HG02588 (cell line): ENCODE measurements around the gene EYS.

Experiments
- ATAC-seq: cut with Tn5 transposase; IDR thresholded peaks from one replicate; pipeline ENCODE4 v1.9.1; 2021; ENCODE audit warnings: mild to moderate bottlenecking, moderate library complexity; ENCODE audit not compliant: unreplicated experiment

The EYS gene

DNA sequence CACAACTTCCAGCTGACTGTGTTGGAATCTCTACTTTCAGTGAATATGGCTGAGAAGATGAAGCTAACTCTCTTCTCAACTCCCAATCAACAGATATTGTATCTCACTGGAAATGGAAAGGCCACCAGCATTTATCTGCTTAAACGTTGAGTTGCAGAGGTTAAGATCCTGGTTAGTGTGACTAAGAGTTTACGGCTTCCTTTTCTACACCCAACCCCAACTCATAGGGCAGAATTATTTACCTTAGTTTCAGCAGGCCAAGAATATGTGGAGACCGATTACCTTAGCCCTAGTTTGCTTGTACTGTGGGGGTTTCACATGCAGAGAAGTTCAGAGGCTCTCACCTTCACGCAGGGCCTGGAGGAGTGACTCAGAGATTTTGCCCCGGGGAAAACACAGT, 1026.6 kb downstream of the EYS start:
- ATAC-seq, result no peak

DNA sequence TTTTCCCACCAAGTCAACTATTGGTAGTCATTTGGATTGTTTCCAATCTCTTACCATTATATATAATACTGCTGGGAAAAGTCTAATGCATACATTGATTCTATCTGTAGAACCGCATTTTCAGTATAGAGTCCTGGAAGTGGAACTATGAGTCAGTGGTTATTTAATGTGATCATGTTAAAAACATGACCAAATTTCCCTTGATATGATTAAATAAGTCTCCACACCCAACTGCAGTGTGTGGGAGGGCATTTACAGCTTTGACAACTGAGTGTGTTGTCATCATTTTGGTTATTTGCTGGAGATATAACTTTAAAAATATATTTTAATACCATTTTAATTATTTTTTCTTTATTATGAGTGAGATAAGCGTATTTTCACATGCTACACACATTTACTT, 1027.6 kb downstream of the EYS start:
- ATAC-seq, result no peak

DNA sequence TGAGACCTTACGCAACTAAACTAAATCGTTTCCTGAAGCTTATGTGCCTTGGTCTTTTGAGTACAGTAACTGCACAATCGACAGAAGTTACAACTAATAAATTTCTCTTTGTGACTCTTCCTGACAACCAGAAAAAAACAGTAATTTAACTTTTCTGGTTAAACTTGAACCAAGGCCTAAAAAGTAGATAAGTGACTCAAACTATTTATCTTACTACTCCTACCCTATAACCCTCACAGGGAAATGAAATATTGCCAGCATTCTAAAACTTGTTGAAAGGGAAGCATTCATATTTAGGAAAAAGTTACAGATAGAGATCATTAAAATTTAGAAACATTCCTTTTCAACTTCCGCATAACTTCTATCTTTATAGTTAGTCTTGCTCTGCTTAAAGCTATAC, 1034.4 kb downstream of the EYS start:
- no peak for ATAC-seq

DNA sequence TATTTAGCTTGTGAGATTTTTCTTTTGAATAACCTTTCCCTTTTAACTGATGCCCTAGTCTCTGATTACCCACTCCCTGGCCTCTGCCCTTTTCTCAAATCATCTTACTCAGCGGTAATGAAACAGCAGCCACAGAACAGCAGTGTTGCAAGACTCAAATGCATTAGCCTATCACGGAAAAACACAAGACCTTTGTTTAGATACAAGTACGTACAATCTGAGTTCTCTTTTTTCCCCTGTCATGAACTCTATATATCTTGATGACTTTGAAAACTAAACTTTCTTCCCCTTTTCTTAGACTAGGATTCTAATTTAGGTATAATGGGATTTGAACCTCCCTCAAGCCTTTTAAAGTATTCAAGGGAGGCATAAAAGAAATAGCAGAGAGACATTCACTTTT, 1034.9 kb downstream of the EYS start:
- no peak for ATAC-seq

DNA sequence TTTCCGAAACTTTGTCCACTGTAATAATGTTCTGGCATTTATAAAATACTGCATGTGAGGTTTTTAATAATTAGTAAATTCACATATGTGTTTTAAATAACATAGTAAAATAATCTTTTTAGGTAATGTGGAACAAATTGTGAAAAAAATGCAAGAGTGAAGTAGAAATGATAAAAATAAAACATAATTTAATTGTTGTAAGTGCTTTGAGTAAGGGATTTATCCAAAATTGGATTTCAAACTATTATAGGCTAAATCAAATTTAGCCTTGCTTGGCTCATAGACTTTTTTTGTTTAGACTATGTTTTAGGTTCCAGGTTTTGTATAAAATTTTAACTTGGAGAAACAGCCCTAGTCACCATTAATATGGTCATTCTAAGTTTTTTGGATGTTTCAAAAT, 1041.9 kb downstream of the EYS start:
- no peak for ATAC-seq

DNA sequence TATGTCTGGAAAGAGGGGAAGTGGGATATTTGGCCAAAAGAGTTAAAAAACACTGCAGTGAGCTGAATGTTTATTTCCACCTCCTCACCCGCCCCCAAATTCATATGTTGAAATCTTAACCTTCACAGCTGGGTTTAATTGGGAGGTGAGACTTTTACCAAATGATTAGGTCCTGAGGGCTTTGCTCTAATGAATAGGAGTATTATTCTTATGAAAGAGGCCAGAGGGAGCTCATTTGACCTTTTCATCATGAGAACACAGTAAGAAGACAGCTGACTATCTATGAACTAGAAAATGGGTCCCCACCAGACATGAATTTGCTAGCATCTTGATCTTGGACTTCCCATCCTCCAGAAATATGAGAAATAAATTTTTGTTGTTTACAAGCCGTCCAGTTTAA, 1042.5 kb downstream of the EYS start:
- no peak for ATAC-seq

DNA sequence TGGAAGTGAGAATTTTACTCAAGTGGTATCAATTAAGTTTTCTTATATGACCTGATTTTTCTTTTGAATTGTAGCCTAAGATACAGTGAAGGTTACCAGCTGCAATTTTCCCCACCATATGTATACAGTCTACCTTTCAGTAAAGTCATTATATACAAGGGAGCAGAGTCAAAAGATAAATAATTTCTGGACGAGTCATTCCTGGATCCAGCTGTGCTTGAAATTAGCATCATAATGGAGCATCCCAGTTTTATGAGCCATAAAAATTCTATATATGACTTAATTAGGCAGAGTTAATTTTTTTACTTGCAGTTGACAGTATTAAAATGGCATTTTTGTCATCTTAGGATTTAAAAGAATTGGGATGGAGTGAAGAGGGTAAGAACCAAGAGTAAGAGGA, 1063.0 kb downstream of the EYS start:
- ATAC-seq, result no peak

DNA sequence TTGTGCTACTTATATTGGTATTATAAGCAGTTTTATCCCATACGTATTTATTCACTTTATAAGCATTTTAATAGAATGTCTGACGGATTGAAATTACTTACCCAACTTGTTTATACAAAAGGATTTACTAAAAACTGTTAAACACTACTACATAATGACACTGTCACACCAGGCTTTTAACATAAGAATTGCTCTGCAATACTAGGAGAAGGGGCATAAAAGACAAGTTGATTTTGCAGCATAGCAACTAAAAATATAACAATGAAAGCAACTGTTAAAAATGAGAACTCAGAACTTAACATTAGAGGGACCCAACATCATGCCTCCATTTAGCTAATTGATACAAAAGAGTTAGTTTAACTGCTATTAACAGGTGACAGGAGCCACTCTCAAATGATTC, 1076.1 kb downstream of the EYS start:
- ATAC-seq, result no peak

DNA sequence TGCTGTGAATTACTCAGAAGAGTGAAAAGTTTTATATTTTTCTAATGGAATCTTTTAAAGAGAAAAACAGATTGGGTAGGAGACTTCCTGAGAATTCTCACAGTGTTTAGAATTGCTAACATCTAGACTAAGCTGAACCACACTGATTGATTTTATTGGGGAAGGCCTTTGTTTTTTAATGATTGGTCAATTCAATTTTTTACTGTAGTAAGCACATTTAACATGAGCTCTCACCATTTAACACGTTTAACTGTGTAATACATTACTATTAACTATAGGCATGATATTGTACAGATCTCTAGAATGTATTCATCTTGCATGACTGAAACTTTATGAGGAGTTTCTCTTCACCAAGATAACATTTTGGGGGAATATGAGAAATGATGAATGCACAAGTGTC, 1084.1 kb downstream of the EYS start:
- ATAC-seq, result no peak

DNA sequence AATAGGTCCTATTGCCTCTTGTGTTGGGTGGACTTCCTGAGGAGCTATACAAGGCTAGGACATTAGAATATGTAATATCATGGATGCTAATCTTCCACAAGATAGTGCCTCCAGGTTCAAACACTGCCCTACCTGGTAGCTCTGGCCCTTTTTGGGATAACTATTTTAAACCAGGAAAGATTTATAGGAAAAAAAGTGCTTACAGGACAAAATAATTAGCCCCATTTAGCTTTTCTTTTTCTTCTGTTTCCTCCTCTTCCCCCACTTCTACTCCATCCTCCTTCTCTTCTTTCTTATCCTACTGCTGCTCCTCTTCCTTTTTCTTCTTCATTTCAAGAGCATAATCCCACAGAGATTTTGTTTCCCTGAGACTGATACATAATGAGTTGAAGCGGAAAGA, 1104.0 kb downstream of the EYS start:
- no peak for ATAC-seq

DNA sequence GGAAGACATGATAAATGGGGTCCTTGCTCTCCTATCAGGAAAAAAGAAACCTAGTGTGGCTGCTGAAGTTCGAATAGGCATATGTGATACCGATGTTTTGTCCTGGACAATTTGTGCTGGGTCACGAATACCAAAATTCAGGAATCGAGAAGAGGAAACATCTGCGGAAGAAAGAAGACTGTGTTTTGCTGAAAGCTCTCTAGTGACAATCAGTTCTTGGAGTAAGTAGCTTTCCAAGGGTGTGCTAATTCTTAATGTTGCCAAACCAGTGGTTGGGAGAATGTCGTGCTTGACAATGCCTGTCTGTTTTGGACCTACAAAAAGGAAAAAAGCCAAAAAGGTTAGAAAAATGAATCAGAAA, 1115.4 kb downstream of the EYS start:
- no peak for ATAC-seq

DNA sequence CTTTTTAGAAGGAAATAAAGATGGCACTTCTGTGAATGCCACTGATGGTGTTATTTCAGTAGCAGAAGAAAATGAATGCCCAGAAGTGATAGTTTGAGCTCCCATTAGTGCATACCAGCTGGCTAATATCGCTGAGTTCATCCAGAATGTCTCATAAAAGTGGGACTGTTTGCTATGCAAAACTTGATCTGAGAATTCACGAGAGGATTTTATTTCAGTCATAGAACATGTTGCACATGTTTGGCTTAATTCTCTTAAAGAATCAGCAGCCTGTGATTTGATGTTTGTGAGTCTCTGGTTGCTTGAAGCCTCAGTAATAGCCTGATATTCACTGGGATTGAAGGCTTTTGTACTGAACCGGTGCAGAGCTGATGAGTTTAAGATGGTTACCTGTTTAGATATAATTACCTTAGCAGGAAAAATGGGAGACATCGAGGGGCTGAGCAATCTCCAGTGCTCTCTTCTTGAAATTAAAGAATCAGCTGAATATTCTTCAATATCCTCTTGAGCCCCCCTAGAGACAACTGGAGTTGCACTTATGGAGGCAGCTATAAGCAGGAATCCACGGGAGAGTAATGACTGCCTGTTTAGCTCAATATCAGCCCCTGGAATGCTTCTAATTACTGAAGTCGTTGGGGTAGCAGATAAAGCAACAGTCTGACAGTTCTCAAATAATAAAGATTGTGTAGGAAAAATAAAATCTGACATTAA, 1115.9 kb downstream of the EYS start:
- no peak for ATAC-seq

DNA sequence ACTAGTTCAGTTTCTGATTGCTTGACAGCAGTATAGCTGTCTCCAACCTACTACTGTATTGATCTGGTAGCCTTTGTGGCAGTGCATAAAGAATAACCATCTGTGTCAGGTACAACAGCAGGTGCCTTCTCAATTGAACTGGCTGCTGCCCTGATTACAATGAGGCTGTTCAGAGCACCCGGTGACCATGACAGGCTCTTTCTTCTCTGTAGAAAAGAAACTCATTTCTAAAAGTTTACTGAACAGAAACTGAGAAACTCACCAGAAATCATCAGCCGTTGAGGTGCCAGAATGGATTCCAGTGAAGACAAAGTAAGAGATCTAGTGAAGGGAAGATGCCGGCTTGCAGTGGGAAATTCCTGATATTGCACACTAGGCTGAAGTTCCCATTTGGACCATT, 1117.1 kb downstream of the EYS start:
- ATAC-seq, result no peak

DNA sequence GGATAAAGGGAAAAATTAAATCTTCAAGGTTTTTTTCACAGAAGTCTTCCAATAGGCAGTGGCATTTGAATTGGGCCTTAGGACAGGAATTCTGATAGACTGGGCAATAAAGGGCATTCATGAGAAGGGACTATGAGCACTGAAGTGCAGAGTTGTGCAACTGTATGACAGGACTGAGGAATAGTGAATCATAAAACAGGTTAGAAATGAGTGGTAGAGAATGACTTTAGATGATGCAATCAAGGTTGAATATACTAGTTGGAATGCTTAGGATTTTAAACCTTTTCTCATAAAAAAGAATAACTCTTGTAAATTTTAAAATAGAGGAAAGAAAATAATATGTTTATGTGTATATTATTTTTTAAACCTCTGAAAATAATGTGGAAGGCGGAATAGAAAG, 1126.7 kb downstream of the EYS start:
- no peak for ATAC-seq

DNA sequence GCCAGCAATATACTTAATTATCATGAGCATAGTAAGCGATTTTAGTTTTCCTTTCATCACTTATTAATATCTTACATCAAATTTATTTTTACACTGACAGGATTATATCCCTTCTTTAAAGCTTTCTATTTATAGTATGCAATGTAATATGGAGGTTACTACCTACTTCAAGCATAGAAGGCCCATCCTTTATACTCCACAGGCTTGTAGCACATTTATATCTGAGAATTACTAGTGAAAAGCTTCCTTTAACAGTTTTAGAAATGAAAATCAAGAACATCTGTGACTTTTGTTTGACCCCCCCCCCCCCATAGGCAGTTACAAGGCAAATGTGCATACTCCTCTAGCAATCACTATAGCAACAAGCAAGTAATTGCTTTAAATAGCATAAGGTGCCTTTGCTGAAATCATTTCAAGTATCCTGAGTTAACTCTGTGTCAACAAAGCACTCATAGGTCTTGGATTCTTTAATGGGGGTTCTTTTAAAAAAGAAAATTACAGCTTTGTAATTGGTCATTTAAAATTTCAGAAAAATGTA, 1153.7 kb downstream of the EYS start:
- ATAC-seq, result no peak

DNA sequence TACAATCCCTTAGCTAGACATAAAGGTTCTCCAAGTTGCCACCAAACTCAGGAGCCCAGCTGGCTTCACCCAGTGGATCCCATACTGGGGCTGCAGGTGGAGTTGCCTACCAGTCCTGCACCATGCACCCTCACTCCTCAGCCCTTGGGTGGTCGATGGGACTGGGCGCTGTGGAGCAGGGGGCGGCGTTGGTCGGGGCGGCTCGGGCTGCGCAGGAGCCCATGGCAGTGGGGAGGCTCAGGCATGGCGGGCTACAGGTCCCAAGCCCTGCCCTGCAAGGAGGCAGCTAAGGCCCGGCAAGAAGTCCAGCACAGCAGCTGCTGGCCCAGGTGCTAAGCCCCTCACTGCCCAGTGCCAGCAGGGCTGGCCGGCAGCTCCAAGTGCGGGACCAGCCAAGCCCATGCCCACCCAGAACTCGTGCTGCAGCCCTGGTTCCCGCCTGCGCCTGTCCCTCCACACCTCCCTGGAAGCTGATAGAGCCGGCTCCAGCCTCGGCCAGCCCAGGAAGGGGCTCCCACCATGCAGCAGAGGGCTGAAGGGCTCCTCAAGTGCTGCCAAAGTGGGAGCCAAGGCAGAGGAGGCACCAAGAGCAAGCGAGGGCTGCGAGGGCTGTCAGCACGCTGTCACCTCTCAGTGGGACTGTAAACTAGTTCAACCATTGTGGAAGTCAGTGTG, 1159.3 kb downstream of the EYS start:
- no peak for ATAC-seq

DNA sequence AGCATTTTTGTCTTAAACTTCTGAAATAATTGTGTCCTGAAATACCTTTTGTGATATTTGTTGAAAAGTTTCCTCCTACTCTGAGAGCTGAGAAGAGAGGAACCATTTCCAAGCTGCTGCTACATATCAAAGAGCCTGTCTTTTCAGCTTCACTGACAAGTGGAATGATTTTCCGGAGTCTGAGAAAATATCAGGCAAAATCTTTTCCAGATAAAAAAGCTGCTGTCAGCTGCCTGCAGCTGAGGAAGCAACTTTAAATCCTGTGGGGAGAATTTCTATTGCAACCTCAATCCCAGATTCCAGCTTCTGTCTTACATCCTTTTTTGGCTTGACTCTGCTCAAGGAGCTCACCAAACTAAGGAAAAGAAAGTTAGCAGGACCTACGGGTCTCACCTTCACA, 1167.1 kb downstream of the EYS start:
- no peak for ATAC-seq

DNA sequence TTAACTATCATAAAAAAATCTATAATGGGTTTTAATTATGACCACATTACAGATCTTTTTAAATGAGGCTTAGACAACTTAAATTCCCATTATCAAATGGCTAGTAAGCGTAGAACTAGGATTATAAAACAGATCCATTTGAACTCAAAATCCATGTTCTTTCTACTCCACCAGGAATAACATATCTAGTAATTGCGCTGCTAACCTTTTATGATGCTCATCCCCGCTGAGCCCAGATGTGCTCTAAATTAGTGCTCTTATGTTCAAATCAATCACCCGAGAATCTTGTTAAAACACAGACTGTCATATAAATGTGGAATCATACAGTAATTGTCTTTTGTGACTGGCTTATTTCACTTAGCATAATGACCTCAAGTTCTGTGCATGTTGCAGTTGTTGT, 1168.3 kb downstream of the EYS start:
- no peak for ATAC-seq

DNA sequence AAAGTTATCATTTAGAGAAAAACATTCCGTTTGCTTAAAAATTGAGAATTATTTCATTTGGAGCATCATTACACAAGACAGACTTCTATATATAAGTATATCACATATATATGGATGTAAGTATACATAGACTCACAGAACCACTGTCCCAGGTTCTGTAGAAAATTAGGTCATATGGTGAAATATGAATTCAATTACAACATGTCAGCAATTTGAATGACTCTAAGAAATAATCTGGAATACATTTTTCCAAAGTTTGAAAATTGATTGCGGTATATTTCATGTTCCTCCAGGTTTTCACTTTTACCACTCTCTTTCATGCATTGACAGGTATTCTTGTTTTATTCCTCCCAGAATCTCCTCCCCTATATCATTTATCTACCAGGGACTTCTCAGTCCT, 1179.1 kb downstream of the EYS start:
- no peak for ATAC-seq

DNA sequence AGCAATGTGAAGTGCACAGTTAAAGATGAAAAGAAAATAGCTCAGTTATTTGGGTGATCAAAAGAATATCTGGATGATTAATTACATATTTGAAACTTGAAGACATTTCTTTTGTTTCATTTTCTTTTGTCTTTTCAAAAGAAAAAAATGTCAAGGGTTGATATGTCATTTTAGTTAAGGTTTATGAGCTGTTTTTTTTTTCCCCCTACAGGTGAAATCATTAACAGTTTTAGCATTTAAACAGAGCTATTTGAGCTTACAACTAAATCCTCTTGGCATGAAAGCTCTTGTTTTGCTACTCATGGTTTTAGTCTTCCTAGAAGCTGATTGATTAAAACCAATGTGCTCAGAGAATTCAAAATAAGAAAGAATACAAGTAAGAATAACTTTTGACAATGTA, 1184.2 kb downstream of the EYS start:
- no peak for ATAC-seq

DNA sequence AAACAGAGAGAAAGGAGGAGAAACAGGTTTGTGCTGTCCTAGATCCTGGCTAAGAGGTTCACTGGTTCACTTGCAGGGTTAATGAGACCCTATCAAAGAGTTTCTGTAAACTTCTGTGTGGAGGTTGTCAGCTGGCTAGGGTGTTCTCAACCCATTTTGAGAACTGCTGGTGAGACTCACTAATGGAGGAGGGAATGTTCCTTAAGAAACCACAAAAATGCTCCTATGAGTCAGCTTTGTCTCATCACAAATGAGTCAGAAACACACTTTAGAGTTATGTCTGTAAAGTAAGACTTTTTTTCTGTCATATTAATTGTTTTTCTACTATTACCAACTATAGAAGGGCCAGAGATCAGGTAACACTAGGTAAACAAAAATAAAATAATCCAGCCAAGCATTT, 1187.0 kb downstream of the EYS start:
- peak; percentile 80 for ATAC-seq

DNA sequence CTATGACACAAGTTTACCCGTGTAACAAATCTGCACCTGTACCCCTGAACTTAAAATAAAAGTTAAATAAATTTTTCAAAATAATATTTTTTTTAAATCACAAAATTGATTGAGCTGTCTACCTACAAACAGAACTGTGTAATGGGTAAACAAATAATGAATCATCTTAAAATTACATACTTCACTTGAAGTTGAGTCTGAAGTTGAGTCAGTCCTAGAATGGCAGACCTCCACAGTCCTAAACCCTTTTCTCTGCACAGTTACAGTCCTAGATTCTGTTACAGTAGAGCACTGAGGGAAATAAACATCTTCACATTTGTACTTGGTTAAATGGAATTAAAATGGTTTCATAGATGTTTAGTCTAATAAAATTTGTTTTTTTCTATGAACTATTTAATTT, 1190.6 kb downstream of the EYS start:
- no peak for ATAC-seq

DNA sequence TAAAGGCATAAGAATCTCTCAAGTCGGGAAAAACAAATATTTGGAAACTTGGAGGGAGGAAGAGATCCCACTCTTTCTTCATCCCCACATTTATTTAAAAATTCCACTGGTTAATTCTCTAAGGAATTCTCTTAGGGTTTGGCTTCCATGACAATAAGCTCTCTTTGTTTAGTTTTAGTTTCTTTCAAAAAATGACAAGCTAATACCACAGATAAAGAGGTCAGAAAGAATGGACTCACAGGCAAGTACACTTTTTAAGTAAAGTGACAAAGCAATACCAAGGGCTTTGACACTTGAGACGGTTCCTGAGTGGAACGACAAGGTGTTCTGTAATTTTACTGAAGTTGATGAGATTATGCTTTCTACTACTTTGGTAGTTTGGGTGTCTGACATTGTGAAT, 1199.4 kb downstream of the EYS start:
- ATAC-seq, result no peak
